OCI-LY7 (cell line): ENCODE results near the gene TPRN. TPM values are rescaled to one million over a fixed set of nuclear protein-coding genes. Genes with fewer than 3 reads are reported as not detected.

Source experiments
- BruUV-seq: library from RNA; stranded (reverse); fragments of 400-500 nt; replicated peaks from 2 replicates; lab custom pipeline; 2021; lab: Mats Ljungman, UMichigan
- CTCF ChIA-PET: fragments of 300-600 bp; sonication (Branson Sonifier 250); formaldehyde crosslinking; loops from one replicate; lab custom pipeline; 2022; ENCODE audit warnings: antibody characterized with exemption; ENCODE audit not compliant: unreplicated experiment; lab: Charles Lee
- POLR2A ChIA-PET: fragments of 300-600 bp; sonication (Branson Sonifier 250); formaldehyde crosslinking; loops from one replicate; lab custom pipeline; 2022; ENCODE audit warnings: antibody characterized with exemption; lab: Charles Lee
- DNase-seq: peaks from one replicate; pipeline ENCODE4 v3.0.0-alpha.2; 2015; ENCODE audit warnings: low spot score
- H2AFZ ChIP-seq: fragments of 200-600 bp; sonication (generic), shearing (Covaris generic); 2 replicates; pipeline ENCODE4 v1.6.1; 2014; ENCODE audit warnings: mild to moderate bottlenecking, antibody characterized with exemption, low read length, moderate library complexity
- H3K27ac ChIP-seq: fragments of 200-600 bp; sonication (generic); 2 replicates; pipeline ENCODE4 v1.5.1; 2014; ENCODE audit warnings: mixed run types, low read depth, mild to moderate bottlenecking, moderate library complexity, low read length, inconsistent platforms; ENCODE audit not compliant: poor library complexity, severe bottlenecking
- H3K36me3 ChIP-seq: fragments of 200-600 bp; sonication (generic); 2 replicates; pipeline ENCODE4 v1.6.1; 2014; ENCODE audit warnings: mild to moderate bottlenecking, antibody characterized with exemption, low read length, moderate library complexity, mixed read lengths; ENCODE audit not compliant: insufficient read depth
- H3K4me1 ChIP-seq: fragments of 200-600 bp; sonication (generic); 2 replicates; pipeline ENCODE4 v1.5.1; 2014; ENCODE audit warnings: mild to moderate bottlenecking, low read length; ENCODE audit not compliant: insufficient read depth, poor library complexity, severe bottlenecking
- H3K4me2 ChIP-seq: fragments of 200-600 bp; sonication (generic); 2 replicates; pipeline ENCODE4 v1.6.1; 2014; ENCODE audit warnings: mild to moderate bottlenecking, low read length
- H3K4me3 ChIP-seq: fragments of 200-600 bp; sonication (generic); 2 replicates; pipeline ENCODE4 v1.5.1; 2014; ENCODE audit warnings: mild to moderate bottlenecking, low read depth, low read length; ENCODE audit not compliant: poor library complexity, severe bottlenecking
- H3K79me2 ChIP-seq: fragments of 200-600 bp; sonication (generic); 2 replicates; pipeline ENCODE4 v1.6.1; 2016; ENCODE audit warnings: low read depth, mild to moderate bottlenecking, low read length, moderate library complexity, mixed read lengths; ENCODE audit not compliant: insufficient read depth
- H3K9me2 ChIP-seq: fragments of 200-600 bp; sonication (generic); 2 replicates; pipeline ENCODE4 v1.6.1; 2016; ENCODE audit warnings: mild to moderate bottlenecking, low read length, mixed read lengths; ENCODE audit not compliant: insufficient read depth
- H3K9me3 ChIP-seq: fragments of 200-600 bp; sonication (generic); 2 replicates; pipeline ENCODE4 v1.6.1; 2014; ENCODE audit warnings: mild to moderate bottlenecking, mixed run types, low read length, mixed read lengths
- H4K20me1 ChIP-seq: fragments of 200-600 bp; sonication (generic); 2 replicates; pipeline ENCODE4 v1.6.1; 2014; ENCODE audit warnings: mild to moderate bottlenecking, antibody characterized with exemption, low read length, moderate library complexity, mixed read lengths; ENCODE audit not compliant: insufficient read depth
- EZH2phosphoT487 ChIP-seq: fragments of 200-600 bp; sonication (generic); IDR thresholded peaks from 2 replicates; pipeline ENCODE4 v1.6.1; 2018; ENCODE audit warnings: low read depth, borderline replicate concordance, mild to moderate bottlenecking, mixed run types, antibody characterized with exemption, low read length, moderate library complexity, mixed read lengths
- intact Hi-C: fragments of 100-400 bp; cut with micrococcal nuclease; formaldehyde crosslinking; loops from one replicate; pipeline ENCODE4 v1.10.0; 2022; ENCODE audit not compliant: unreplicated experiment
- total RNA-seq, 2 experiments: library from RNA; depleted of rRNA in 1 of 2; stranded (reverse); fragments of >200 nt in 1 of 2; shearing (Covaris generic) in 1 of 2; gene quantifications; 2 replicates each; pipeline ENCODE4 v1.2.3, GENCODE V29; 2014 to 2022
- TF ChIP-seq, protein P1 (sequence below): fragments of 200-600 bp; sonication (generic); conservative IDR thresholded peaks from 2 replicates; pipeline ENCODE4 v1.5.1; 2014; ENCODE audit warnings: mild to moderate bottlenecking, antibody characterized with exemption, low read length, moderate library complexity, mixed read lengths

The TPRN gene
- total RNA-seq, 2 experiments from 2014 or later: 9.0 to 15.9 TPM

DNA sequence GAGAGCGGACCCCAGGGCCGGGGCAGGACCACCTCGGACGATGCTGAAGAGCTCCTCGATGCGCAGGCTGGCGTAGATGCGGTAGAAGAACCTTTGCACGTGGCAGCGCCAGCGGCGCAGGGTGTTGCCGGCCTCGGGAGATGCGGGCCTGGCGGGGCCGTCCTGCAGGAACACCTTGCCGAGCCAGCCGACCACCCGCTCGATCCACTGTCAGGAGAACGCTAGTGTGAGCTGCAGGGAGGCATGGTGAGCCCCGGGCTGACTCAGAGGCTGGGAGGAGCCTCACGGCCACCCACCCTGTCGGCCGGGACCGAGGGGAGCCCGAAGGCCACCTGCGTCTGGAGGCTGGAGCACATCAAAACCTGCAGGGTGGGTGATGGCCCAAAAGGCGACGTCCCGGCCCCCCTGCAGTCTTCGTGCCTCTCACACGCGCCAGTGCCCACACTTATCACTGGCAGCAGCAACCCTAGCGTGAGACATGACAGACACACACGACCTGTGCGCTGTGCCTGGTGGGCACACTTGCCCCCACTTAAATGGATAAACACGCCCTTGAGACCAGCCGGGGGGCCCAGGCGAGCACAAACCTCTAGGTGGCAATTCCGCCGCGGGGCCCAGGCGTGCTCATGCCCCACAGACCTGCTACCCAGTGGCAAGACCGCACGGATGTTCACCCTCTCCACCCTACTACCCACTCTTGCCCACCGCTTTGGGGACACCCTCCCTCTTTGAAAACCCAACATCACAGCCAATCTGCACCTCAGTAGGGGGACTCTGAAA, 15.5 kb downstream of the TPRN start:
- TF ChIP-seq, protein P1, sequence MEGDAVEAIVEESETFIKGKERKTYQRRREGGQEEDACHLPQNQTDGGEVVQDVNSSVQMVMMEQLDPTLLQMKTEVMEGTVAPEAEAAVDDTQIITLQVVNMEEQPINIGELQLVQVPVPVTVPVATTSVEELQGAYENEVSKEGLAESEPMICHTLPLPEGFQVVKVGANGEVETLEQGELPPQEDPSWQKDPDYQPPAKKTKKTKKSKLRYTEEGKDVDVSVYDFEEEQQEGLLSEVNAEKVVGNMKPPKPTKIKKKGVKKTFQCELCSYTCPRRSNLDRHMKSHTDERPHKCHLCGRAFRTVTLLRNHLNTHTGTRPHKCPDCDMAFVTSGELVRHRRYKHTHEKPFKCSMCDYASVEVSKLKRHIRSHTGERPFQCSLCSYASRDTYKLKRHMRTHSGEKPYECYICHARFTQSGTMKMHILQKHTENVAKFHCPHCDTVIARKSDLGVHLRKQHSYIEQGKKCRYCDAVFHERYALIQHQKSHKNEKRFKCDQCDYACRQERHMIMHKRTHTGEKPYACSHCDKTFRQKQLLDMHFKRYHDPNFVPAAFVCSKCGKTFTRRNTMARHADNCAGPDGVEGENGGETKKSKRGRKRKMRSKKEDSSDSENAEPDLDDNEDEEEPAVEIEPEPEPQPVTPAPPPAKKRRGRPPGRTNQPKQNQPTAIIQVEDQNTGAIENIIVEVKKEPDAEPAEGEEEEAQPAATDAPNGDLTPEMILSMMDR: no peak
- TF ChIP-seq EZH2phosphoT487: no peak
- Histone ChIP-seq H3K4me3 (no peak overlapping the region), H3K9me3 (no peaks in the 10 kb centered on the region), H4K20me1 (peaks cover 6% of the 10 kb centered on the region; the same call in 1 of the 2 replicates), H2AFZ (no peak overlapping the region), H3K36me3 (peaks cover 59% of the 10 kb centered on the region), H3K9me2 (no peaks in the 10 kb centered on the region), H3K4me2 (no peak overlapping the region), H3K79me2 (peaks cover 29% of the 10 kb centered on the region), H3K27ac (no peak overlapping the region), H3K4me1 (peaks cover 20% of the 10 kb centered on the region)
- BruUV-seq: no TSS peak
- CTCF ChIA-PET: no interaction called here
- POLR2A ChIA-PET: no interaction called here
- no peak for DNase-seq
- intact Hi-C loops: loop anchor here (5.0 kb wide), 1 partner anchor 68 kb away; no protein-coding TSS in a partner anchor

DNA sequence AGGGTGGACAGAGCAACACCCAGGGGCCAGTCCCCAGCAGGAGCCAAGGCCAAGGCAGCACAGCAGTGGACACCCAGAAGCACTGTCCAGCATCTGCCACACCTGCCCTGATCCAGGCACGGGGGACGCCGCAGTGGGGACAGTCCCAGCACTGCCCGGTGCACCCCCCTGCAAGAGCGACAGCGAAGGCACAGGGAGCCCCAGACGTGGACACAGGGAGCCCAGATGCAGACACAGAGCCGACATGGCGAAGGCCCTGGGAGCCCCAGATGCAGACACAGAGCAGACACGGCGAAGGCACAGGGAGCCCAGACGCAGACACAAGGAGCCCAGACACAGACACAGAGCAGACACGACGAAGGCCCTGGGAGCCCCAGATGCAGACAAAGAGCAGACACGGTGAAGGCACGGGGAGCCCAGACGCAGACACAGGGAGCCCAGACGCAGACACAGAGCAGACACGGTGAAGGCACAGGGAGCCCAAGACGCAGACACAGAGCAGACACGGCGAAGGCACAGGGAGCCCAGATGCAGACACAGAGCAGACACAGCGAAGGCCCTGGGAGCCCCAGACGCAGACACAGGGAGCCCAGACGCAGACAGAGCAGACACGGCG, 16.5 kb downstream of the TPRN start:
- Histone ChIP-seq H3K36me3 (peaks cover 58% of the 10 kb centered on the region), H4K20me1 (peaks cover 6% of the 10 kb centered on the region; the same call in 1 of the 2 replicates), H3K79me2 (peaks cover 20% of the 10 kb centered on the region), H3K4me2 (no peak overlapping the region), H3K4me1 (peaks cover 15% of the 10 kb centered on the region), H3K4me3 (no peak overlapping the region), H2AFZ (no peak overlapping the region), H3K27ac (no peak overlapping the region), H3K9me2 (no peaks in the 10 kb centered on the region), H3K9me3 (no peaks in the 10 kb centered on the region)
- no peak for DNase-seq
- intact Hi-C loops: no loop called here
- no TSS peak for BruUV-seq
- TF ChIP-seq EZH2phosphoT487: no peak
- TF ChIP-seq, protein P1: no peak
- POLR2A ChIA-PET: no interaction called here
- CTCF ChIA-PET: no interaction called here
